ENCODE measurements around the gene SEC11C.

Gene SEC11C

GRCh38 chr18:59145055-59145454 is 5.4 kb downstream of the SEC11C start:
- no peak for DNase-seq

GRCh38 chr18:59148192-59148591 is 8.5 kb downstream of the SEC11C start:
- DNase-seq, result no peak

GRCh38 chr18:59149007-59149406 is 9.3 kb downstream of the SEC11C start:
- DNase-seq, result no peak

GRCh38 chr18:59149416-59149815 is 9.7 kb downstream of the SEC11C start:
- no peak for DNase-seq

DNA sequence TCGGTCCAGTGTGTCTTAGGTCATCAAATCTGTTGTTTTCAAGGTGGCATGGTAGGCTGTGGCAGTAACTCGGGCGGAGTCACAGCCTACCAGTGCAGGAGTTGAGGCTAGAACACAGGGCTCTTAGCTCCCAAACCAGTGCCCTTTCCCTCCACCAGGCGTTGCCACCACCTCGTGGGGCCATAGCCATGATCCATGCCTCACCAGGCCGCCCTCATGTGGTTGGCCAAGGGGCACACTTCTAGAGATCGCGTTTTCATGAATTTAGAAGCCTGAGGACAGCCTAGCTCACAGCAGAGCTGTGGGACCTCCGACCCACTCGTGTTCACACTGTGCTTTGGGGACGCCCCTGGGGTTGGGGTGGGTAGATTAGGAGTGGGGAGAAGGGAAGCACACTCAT is 10.6 kb downstream of the SEC11C start:
- DNase-seq, result no peak

DNA sequence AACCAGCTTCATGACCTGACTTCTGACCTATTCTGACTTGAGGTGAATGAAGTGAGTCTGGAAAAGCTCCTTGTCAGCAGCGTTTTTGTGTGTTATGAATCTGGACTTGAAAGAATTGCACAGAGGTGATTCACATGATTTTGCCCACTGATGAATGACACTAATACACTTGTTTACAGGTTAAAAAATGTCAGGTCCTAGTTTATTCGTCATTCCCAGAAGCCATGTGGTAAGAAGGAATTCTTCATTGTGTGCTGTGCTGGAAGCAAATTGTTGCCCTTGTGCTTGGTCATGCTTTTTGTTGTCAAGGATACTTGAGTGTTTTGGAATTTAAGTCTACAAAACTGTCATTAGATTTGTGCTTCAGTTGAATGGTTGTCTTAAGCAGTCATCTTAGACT is 15.5 kb downstream of the SEC11C start:
- no peak for DNase-seq

- no peak for DNase-seq
Observed at GRCh38 chr18:59156316-59156715, 16.6 kb downstream of the SEC11C start.

- DNase-seq, result no peak
Observed at GRCh38 chr18:59159265-59159664, 19.6 kb downstream of the SEC11C start.

- no peak for DNase-seq
Observed at GRCh38 chr18:59159986-59160385, 20.3 kb downstream of the SEC11C start.

DNA sequence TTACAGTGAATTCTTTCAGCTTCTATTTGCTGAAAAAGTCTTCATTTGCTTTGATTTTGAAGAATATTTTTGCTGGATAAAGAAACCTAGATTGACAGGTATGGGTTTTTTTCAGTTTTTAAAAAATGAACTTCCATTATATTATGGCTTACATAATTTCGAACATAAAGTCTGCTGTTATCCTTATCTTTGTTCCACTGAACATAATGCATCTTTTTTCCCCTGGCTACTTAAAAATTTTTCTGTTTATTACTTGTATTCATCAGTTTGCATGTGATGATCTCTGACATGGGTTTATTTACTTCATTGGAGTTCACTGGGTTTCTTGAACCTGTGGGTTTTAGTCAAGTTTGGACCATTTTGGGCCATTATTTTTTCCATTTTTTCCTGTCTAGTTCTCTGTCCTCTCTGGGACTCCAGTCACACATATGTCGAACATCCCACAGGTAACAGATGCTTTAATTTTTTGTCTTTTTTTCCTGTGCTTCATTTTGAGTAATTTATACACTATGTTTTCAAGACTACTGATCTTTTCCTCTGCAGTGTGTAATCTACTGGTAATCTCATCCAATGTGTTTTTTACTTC is 33.1 kb downstream of the SEC11C start:
- DNase-seq, result no peak

DNA sequence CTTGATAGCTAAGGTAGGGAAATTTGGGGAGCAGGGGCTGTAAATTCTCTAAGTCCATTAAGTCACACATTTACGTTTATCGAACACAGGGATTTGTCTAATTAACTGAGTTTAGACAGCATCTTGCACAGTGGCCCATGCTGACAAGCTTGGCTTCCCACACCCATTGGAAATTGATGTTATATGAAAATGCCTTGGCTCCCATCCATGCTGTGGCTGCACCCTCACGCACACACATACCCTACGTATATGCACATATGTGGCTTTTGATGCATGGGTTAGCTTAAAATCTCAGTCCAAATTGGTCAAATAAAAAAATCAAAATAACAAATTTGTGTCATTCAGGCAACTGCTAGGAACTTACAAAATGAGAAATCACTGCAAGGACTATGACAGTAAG is 37.8 kb downstream of the SEC11C start:
- DNase-seq, result no peak

- no peak for DNase-seq
Observed at GRCh38 chr18:59180150-59180845, 40.6 kb downstream of the SEC11C start.

- no peak for DNase-seq
Observed at GRCh38 chr18:59182673-59183072, 43.0 kb downstream of the SEC11C start.

- DNase-seq, result no peak
Observed at GRCh38 chr18:59189008-59189407, 49.3 kb downstream of the SEC11C start.

GRCh38 chr18:59189746-59190145 is 50.1 kb downstream of the SEC11C start:
- no peak for DNase-seq

GRCh38 chr18:59196161-59196725 is 56.6 kb downstream of the SEC11C start:
- DNase-seq, result no peak

DNA sequence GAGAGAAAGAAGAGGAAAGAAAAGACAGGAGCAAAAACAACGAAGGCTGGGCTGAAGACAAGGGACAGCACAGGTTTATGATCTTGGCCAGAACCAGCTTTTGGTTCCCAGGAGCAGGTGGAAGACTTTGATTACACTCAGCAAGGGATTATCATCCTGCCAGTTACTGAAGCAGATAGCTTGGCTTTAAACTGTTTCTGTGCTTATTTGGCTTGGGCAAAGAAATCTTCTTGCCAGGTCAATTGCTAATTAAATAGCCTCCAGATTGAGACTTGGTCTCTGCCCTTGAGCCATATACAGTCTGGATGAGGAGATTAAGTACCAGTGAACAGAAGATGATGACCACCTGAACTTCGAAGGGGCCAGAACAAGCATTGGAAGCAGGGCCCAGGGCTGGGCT is 58.0 kb downstream of the SEC11C start:
- no peak for DNase-seq

- DNase-seq, result no peak
Observed at GRCh38 chr18:59198215-59198614, 58.5 kb downstream of the SEC11C start.

DNA sequence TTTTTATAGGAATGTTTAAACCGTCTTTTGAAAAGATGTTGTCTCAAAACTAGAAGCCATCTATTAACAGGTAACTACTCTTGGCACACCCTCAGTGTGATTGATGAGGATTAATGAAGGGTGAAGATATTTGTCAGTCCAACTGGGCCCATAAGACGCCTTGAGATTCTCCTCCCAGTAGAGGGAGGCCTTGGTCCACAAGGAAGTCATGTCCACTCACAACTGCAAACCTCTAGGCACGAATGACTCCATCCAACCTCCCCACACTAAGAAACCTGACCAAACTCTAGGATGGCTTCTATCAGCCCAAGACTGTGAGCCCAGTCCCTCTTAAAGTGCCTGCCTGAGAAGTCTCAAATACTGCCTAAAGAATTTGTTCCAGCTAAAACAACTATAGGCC is 61.1 kb downstream of the SEC11C start:
- no peak for DNase-seq

- DNase-seq, result no peak
Observed at GRCh38 chr18:59202258-59202820, 62.7 kb downstream of the SEC11C start.

- no peak for DNase-seq
Observed at GRCh38 chr18:59207506-59207905, 67.8 kb downstream of the SEC11C start.
